CD4-positive, alpha-beta memory T cell (primary cell): ENCODE results near the gene CABP4. TPM values are rescaled to one million over a fixed set of nuclear protein-coding genes. Genes with fewer than 3 reads are reported as not detected.
A peak's percentile ranks its signal among the peaks of the same experiment; 100 is the strongest.

Source experiments
- CTCF ChIA-PET: fragments of 350-600 bp; sonication (Branson Sonifier 250); formaldehyde crosslinking; loops from one replicate; lab custom pipeline; 2021; ENCODE audit warnings: inconsistent platforms; ENCODE audit not compliant: partially characterized antibody; lab: Charles Lee
- POLR2A ChIA-PET: fragments of 350-600 bp; sonication (Branson Sonifier 250); formaldehyde crosslinking; loops from one replicate; lab custom pipeline; 2021; ENCODE audit not compliant: partially characterized antibody; lab: Charles Lee
- DNase-seq, 5 donors: peaks; one replicate each; pipeline versions ENCODE4 v3.0.0 to v3.0.0-alpha.2; 2020 to 2022; ENCODE audit warnings: mixed read lengths in 1 of 5
- H3K27ac ChIP-seq: one replicate; pipeline ENCODE4 v1.7.0; 2013; ENCODE audit warnings: low read depth, low read length
- H3K27me3 ChIP-seq: 2 replicates; pipeline ENCODE4 v1.7.0; 2013; ENCODE audit warnings: mild to moderate bottlenecking, low read length, moderate library complexity; ENCODE audit not compliant: insufficient read depth
- H3K36me3 ChIP-seq: 2 replicates; pipeline ENCODE4 v1.7.0; 2013; ENCODE audit warnings: mild to moderate bottlenecking, low read length, moderate library complexity; ENCODE audit not compliant: insufficient read depth
- H3K4me1 ChIP-seq: 2 replicates; pipeline ENCODE4 v1.7.0; 2013; ENCODE audit warnings: mild to moderate bottlenecking, low read length, moderate library complexity; ENCODE audit not compliant: insufficient read depth
- H3K4me3 ChIP-seq, 2 donors: one replicate each; pipeline ENCODE4 v1.7.0; 2013; ENCODE audit warnings: low read length in 2 of 2, mild to moderate bottlenecking in 1 of 2
- H3K9me3 ChIP-seq, 2 donors: one replicate each; pipeline ENCODE4 v1.7.0; 2013; ENCODE audit warnings: low read length in 2 of 2, control low read depth in 1 of 2; ENCODE audit not compliant: control insufficient read depth in 1 of 2
- H3K27ac Mint-ChIP-seq, 7 donors: one replicate each; pipeline ENCODE4 v1.8.0; 2020 to 2021; ENCODE audit warnings: mixed read lengths in 7 of 7, mild to moderate bottlenecking in 6 of 7, inconsistent platforms in 3 of 7, moderate library complexity in 3 of 7
- H3K27me3 Mint-ChIP-seq, 2 donors: one replicate each; pipeline ENCODE4 v1.8.0; 2020 to 2021; ENCODE audit warnings: mixed read lengths in 2 of 2
- H3K36me3 Mint-ChIP-seq, 2 donors: one replicate each; pipeline ENCODE4 v1.8.0; 2020 to 2021; ENCODE audit warnings: mixed read lengths in 2 of 2, inconsistent platforms in 1 of 2, mild to moderate bottlenecking in 1 of 2
- H3K4me1 Mint-ChIP-seq, 4 donors: one replicate each; pipeline ENCODE4 v1.8.0; 2020 to 2021; ENCODE audit warnings: mixed read lengths in 4 of 4, mild to moderate bottlenecking in 1 of 4
- H3K4me3 Mint-ChIP-seq, 8 donors: one replicate each; pipeline ENCODE4 v1.8.0; 2020 to 2021; ENCODE audit warnings: mixed read lengths in 8 of 8, mild to moderate bottlenecking in 7 of 8, moderate library complexity in 6 of 8, inconsistent platforms in 3 of 8
- H3K9me3 Mint-ChIP-seq, 8 donors: one replicate each; pipeline ENCODE4 v1.8.0; 2020 to 2021; ENCODE audit warnings: mixed read lengths in 8 of 8, mild to moderate bottlenecking in 5 of 8, inconsistent platforms in 3 of 8, moderate library complexity in 1 of 8
- intact Hi-C: fragments of 100-400 bp; cut with micrococcal nuclease; formaldehyde crosslinking; loops from one replicate; pipeline ENCODE4 v1.15.1; 2023
- polyA plus RNA-seq, 2 donors: library from polyadenylated mRNA; unstranded; fragments of 300-500 nt; fragmentation: Illumina TruSeq; gene quantifications; one replicate each; pipeline ENCODE4 v1.2.3, GENCODE V29; 2021
- total RNA-seq, 2 experiments: library from RNA; stranded (reverse); gene quantifications; one replicate each; pipeline ENCODE4 v1.2.3, GENCODE V29; 2021

The CABP4 gene
- 1 to 10 TPM; 1.4 to 2.3 TPM for total RNA-seq
- polyA plus RNA-seq, result under 1 TPM; 0.27 to 0.84 TPM

GRCh38 chr11:67455054-67455453 lies at the start of gene CABP4:
Gene CABP4, plus strand, starts transcription at chr11:67455354. Its CDS starts 70 bp downstream, at chr11:67455424.
- POLR2A ChIA-PET, result interaction anchor here (0.8 to 30.4 kb wide), 3 partner anchors 14 to 53 kb away, joined by 3 to 900 read pairs (median 7); partner anchors contain the start of genes CORO1B, PPP1CA, PTPRCAP and RPS6KB2

GRCh38 chr11:67405688-67406339 lies 49.3 kb upstream of the CABP4 start:
- POLR2A ChIA-PET, result interaction anchor here (2.7 to 21.5 kb wide), 10 partner anchors 14 to 166 kb away, joined by 10 to 2262 read pairs (median 81); partner anchors contain the start of genes AIP, ANKRD13D, CARNS1 and CORO1B
- intact Hi-C loops, result no loop called here
- no peaks in the 10 kb centered on the region for H3K9me3 ChIP-seq
- DNase-seq, result no peak
- H3K4me1 ChIP-seq, result peaks cover 78% of the 10 kb centered on the region
- no peaks in the 10 kb centered on the region for H3K27me3 ChIP-seq
- H3K27me3 Mint-ChIP-seq, result no peaks in the 10 kb centered on the region
- H3K36me3 ChIP-seq, result peaks cover 22% of the 10 kb centered on the region
- peak overlapping the region; percentile 77 to 99 for H3K4me3 ChIP-seq
- no peaks in the 10 kb centered on the region for H3K9me3 Mint-ChIP-seq
- H3K4me3 Mint-ChIP-seq, result peak overlapping the region; percentile 93 to 100 (median 96)
- peak overlapping the region; percentile 81 for H3K27ac ChIP-seq
- CTCF ChIA-PET, result interaction anchor here (1.1 to 5.7 kb wide), 4 partner anchors 8 to 33 kb away, joined by 3 to 65 read pairs (median 48); partner anchors contain the start of genes CARNS1, PTPRCAP and RPS6KB2
- H3K36me3 Mint-ChIP-seq, result peaks cover 20 to 37% of the 10 kb centered on the region in 2 donors
- peak overlapping the region; percentile 89 to 98 (median 96) for H3K27ac Mint-ChIP-seq
- H3K4me1 Mint-ChIP-seq, result peaks cover 35 to 84% (median 47%) of the 10 kb centered on the region in 4 donors

More at GRCh38 chr11:67455054-67455453, at the start of gene CABP4:
- CTCF ChIA-PET, result no interaction called here
- no peaks in the 10 kb centered on the region for H3K27me3 ChIP-seq
- no peak within 1 kb of the TSS for H3K27ac Mint-ChIP-seq
- H3K36me3 ChIP-seq, result no peaks in the 10 kb centered on the region
- H3K4me3 Mint-ChIP-seq, result no peak within 1 kb of the TSS
- no peak within 1 kb of the TSS for H3K27ac ChIP-seq
- H3K4me3 ChIP-seq, result no peak within 1 kb of the TSS
- no peaks in the 10 kb centered on the region for H3K9me3 Mint-ChIP-seq
- peaks cover 4 to 11% (median 6%) of the 10 kb centered on the region in 4 donors for H3K4me1 Mint-ChIP-seq
- H3K36me3 Mint-ChIP-seq, result no peaks in the 10 kb centered on the region
- DNase-seq, result no peak
- no peaks in the 10 kb centered on the region for H3K9me3 ChIP-seq
- intact Hi-C loops, result no loop called here
- no peaks in the 10 kb centered on the region for H3K27me3 Mint-ChIP-seq
- no peaks in the 10 kb centered on the region for H3K4me1 ChIP-seq

- no peaks in the 10 kb centered on the region for H3K27me3 Mint-ChIP-seq
- H3K4me3 ChIP-seq, result peak overlapping the region in 1 of 2 donors; percentile 77
- H3K4me1 ChIP-seq, result peaks cover 84% of the 10 kb centered on the region
- ChIA-PET CTCF (interaction anchor here (1.1 to 3.4 kb wide), 2 partner anchors 31 to 78 kb away, joined by 3 to 21 read pairs; partner anchors contain the start of gene PTPRCAP), POLR2A (interaction anchor here (0.7 to 21.5 kb wide), 12 partner anchors 8 to 129 kb away, joined by 3 to 2262 read pairs (median 17); partner anchors contain the start of genes AIP, CARNS1, CLCF1 and CORO1B)
- H3K4me1 Mint-ChIP-seq, result peaks cover 39 to 88% (median 53%) of the 10 kb centered on the region in 4 donors
- no peaks in the 10 kb centered on the region for H3K9me3 ChIP-seq
- H3K27ac ChIP-seq, result peak overlapping the region; percentile 81
- DNase-seq, result no peak
- H3K36me3 ChIP-seq, result peaks cover 22% of the 10 kb centered on the region
- H3K36me3 Mint-ChIP-seq, result peaks cover 20 to 35% of the 10 kb centered on the region in 2 donors
- H3K27me3 ChIP-seq, result no peaks in the 10 kb centered on the region
- no peaks in the 10 kb centered on the region for H3K9me3 Mint-ChIP-seq
- intact Hi-C loops, result no loop called here
- H3K4me3 Mint-ChIP-seq, result peak overlapping the region; percentile 93 to 100 (median 96)
- H3K27ac Mint-ChIP-seq, result peak overlapping the region; percentile 64 to 98 (median 92)
Observed at GRCh38 chr11:67406420-67406968, 48.7 kb upstream of the CABP4 start.

GRCh38 chr11:67406969-67407687 lies 48.0 kb upstream of the CABP4 start:
- Histone ChIP-seq H3K4me1 (peaks cover 88% of the 10 kb centered on the region), H3K27me3 (no peaks in the 10 kb centered on the region), H3K36me3 (peaks cover 22% of the 10 kb centered on the region), H3K9me3 (no peaks in the 10 kb centered on the region), H3K4me3 (peak overlapping the region; percentile 33 to 77), H3K27ac (peak overlapping the region; percentile 81)
- Mint-ChIP-seq H3K4me1 (peaks cover 43 to 92% (median 58%) of the 10 kb centered on the region in 4 donors), H3K36me3 (peaks cover 20 to 35% of the 10 kb centered on the region in 2 donors), H3K9me3 (no peaks in the 10 kb centered on the region), H3K4me3 (peak overlapping the region; percentile 85 to 100 (median 94)), H3K27ac (peak overlapping the region; percentile 82 to 98 (median 93)), H3K27me3 (no peaks in the 10 kb centered on the region)
- DNase-seq, result no peak
- POLR2A ChIA-PET, result interaction anchor here (0.7 to 21.5 kb wide), 17 partner anchors 9 to 167 kb away, joined by 3 to 2262 read pairs (median 4); partner anchors contain the start of genes AIP, CARNS1, CDK2AP2 and CLCF1
- CTCF ChIA-PET, result interaction anchor here (1.0 to 3.4 kb wide), 4 partner anchors 10 to 77 kb away, joined by 3 to 21 read pairs (median 4); partner anchors contain the start of gene PTPRCAP
- intact Hi-C loops, result no loop called here

GRCh38 chr11:67407688-67408163 lies 47.4 kb upstream of the CABP4 start:
- intact Hi-C loops, result no loop called here
- DNase-seq, result no peak
- peaks cover 20 to 35% of the 10 kb centered on the region in 2 donors for H3K36me3 Mint-ChIP-seq
- POLR2A ChIA-PET, result interaction anchor here (0.5 to 21.5 kb wide), 25 partner anchors 10 to 195 kb away, joined by 3 to 2262 read pairs (median 5); partner anchors contain the start of genes AIP, CARNS1, CDK2AP2 and CLCF1
- peaks cover 0 to 1% (median 0%) of the 10 kb centered on the region in 8 donors for H3K9me3 Mint-ChIP-seq
- peak overlapping the region; percentile 85 to 100 (median 94) for H3K4me3 Mint-ChIP-seq
- peak overlapping the region; percentile 81 for H3K27ac ChIP-seq
- peaks cover 47 to 97% (median 63%) of the 10 kb centered on the region in 4 donors for H3K4me1 Mint-ChIP-seq
- CTCF ChIA-PET, result interaction anchor here (0.9 to 3.4 kb wide), 8 partner anchors 9 to 77 kb away, joined by 3 to 21 read pairs (median 4); partner anchors contain the start of genes PTPRCAP, RPS6KB2 and TMEM134
- peak overlapping the region; percentile 82 to 98 (median 93) for H3K27ac Mint-ChIP-seq
- H3K27me3 ChIP-seq, result no peaks in the 10 kb centered on the region
- peaks cover 88% of the 10 kb centered on the region for H3K4me1 ChIP-seq
- H3K27me3 Mint-ChIP-seq, result no peaks in the 10 kb centered on the region
- peaks cover 22% of the 10 kb centered on the region for H3K36me3 ChIP-seq
- H3K9me3 ChIP-seq, result no peaks in the 10 kb centered on the region
- peak overlapping the region; percentile 33 to 77 for H3K4me3 ChIP-seq
